A673 (cell line): Measurements from ENCODE around the gene CDHR2.

Source experiments
- EZH2 ChIP-seq: fragments of 200-600 bp; sonication (generic); IDR thresholded peaks from 2 replicates; pipeline ENCODE4 v1.6.1; 2017; ENCODE audit warnings: borderline replicate concordance, low read depth, mild to moderate bottlenecking, mixed read lengths, antibody characterized with exemption, low read length; ENCODE audit not compliant: poor library complexity, severe bottlenecking
- TF ChIP-seq, protein P1 (sequence below): fragments of 300-800, 200-600 bp; sonication (generic); conservative IDR thresholded peaks from 2 replicates; pipeline ENCODE4 v1.5.1; 2017; ENCODE audit warnings: low read depth, mild to moderate bottlenecking, antibody characterized with exemption, low read length, moderate library complexity, mixed read lengths

- TF ChIP-seq, protein P1, sequence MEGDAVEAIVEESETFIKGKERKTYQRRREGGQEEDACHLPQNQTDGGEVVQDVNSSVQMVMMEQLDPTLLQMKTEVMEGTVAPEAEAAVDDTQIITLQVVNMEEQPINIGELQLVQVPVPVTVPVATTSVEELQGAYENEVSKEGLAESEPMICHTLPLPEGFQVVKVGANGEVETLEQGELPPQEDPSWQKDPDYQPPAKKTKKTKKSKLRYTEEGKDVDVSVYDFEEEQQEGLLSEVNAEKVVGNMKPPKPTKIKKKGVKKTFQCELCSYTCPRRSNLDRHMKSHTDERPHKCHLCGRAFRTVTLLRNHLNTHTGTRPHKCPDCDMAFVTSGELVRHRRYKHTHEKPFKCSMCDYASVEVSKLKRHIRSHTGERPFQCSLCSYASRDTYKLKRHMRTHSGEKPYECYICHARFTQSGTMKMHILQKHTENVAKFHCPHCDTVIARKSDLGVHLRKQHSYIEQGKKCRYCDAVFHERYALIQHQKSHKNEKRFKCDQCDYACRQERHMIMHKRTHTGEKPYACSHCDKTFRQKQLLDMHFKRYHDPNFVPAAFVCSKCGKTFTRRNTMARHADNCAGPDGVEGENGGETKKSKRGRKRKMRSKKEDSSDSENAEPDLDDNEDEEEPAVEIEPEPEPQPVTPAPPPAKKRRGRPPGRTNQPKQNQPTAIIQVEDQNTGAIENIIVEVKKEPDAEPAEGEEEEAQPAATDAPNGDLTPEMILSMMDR, result peak; percentile 24; the same call in 1 of the 2 replicates
- no peak for TF ChIP-seq EZH2
These were observed 60.7 kb downstream of the CDHR2 start, which contains the start of gene GPRIN1 for GRCh38 chr5:176609724-176610434.
